ENCODE data around the gene SMAD4. TPM values are rescaled to one million over a fixed set of nuclear protein-coding genes. Genes with fewer than 3 reads are reported as not detected.

SMAD4 gene
- total and polyA plus RNA-seq, 2 of the 13 experiments (the other 11 are each of a cell fraction or from before 2014, with no cell fraction given): 70.2 to 72.0 TPM

DNA sequence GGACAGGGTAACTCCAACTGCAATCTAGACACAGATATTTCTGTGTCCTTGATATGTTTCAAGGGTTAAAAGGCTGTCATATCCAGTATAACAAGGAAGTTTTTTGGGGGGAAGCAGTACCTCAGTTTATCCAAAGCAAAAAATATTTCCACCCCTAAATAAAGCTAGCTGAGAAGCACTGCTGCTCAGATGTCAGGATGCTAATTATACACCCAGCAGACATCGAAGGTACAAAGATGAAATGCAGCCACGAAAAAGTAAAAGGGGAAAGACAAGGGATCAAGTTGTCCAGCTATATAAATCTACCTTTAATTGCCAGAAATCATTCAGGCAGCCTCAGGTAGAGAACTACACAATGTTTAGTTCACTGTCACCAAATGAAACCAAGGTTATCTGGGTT is 36.0 kb upstream of the SMAD4 start:
- TF ChIP-seq, protein P1, sequence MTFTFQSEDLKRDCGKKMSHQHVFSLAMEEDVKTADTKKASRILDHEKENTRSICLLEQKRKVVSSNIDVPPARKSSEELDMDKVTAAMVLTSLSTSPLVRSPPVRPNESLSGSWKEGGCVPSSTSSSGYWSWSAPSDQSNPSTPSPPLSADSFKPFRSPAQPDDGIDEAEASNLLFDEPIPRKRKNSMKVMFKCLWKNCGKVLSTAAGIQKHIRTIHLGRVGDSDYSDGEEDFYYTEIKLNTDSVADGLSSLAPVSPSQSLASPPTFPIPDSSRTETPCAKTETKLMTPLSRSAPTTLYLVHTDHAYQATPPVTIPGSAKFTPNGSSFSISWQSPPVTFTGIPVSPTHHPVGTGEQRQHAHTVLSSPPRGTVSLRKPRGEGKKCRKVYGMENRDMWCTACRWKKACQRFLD (CRISPR knock-in tag; IDR thresholded peaks at IDR 0.05; ENCODE audit: borderline replicate concordance): no peak
- TF ChIP-seq SIN3A (IDR thresholded peaks at IDR 0.05; ENCODE audit: borderline replicate concordance, low read depth, low read length): no peak
- TF ChIP-seq, protein P2, sequence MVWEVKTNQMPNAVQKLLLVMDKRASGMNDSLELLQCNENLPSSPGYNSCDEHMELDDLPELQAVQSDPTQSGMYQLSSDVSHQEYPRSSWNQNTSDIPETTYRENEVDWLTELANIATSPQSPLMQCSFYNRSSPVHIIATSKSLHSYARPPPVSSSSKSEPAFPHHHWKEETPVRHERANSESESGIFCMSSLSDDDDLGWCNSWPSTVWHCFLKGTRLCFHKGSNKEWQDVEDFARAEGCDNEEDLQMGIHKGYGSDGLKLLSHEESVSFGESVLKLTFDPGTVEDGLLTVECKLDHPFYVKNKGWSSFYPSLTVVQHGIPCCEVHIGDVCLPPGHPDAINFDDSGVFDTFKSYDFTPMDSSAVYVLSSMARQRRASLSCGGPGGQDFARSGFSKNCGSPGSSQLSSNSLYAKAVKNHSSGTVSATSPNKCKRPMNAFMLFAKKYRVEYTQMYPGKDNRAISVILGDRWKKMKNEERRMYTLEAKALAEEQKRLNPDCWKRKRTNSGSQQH (CRISPR knock-in tag; IDR thresholded peaks at IDR 0.05; ENCODE audit: low read depth): no peak
- TF ChIP-seq, protein P3, sequence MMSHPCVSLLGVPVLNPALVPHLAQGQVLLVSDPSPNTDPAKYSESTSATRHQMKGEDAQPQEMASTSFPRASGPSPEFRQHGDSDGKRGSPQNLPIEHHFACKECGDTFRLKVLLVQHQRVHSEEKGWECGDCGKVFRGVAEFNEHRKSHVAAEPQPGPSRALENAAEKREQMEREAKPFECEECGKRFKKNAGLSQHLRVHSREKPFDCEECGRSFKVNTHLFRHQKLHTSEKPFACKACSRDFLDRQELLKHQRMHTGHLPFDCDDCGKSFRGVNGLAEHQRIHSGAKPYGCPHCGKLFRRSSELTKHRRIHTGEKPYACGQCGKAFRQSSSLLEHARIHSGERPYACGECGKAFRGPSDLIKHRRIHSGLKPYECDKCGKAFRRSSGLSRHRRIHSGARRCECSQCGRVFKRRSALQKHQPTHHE (CRISPR knock-in tag; IDR thresholded peaks at IDR 0.05; ENCODE audit: borderline replicate concordance): no peak
- TF ChIP-seq, protein P4, sequence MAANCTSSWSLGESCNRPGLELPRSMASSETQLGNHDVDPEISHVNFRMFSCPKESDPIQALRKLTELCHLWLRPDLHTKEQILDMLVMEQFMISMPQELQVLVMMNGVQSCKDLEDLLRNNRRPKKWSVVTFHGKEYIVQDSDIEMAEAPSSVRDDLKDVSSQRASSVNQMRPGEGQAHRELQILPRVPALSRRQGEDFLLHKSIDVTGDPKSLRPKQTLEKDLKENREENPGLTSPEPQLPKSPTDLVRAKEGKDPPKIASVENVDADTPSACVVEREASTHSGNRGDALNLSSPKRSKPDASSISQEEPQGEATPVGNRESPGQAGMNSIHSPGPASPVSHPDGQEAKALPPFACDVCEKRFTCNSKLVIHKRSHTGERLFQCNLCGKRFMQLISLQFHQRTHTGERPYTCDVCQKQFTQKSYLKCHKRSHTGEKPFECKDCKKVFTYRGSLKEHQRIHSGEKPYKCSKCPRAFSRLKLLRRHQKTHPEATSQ (CRISPR knock-in tag; IDR thresholded peaks at IDR 0.05; ENCODE audit: borderline replicate concordance): no peak
- TF ChIP-seq, protein P5, sequence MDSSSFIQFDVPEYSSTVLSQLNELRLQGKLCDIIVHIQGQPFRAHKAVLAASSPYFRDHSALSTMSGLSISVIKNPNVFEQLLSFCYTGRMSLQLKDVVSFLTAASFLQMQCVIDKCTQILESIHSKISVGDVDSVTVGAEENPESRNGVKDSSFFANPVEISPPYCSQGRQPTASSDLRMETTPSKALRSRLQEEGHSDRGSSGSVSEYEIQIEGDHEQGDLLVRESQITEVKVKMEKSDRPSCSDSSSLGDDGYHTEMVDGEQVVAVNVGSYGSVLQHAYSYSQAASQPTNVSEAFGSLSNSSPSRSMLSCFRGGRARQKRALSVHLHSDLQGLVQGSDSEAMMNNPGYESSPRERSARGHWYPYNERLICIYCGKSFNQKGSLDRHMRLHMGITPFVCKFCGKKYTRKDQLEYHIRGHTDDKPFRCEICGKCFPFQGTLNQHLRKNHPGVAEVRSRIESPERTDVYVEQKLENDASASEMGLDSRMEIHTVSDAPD (CRISPR knock-in tag; IDR thresholded peaks at IDR 0.05): no peak
- TF ChIP-seq, protein P6, sequence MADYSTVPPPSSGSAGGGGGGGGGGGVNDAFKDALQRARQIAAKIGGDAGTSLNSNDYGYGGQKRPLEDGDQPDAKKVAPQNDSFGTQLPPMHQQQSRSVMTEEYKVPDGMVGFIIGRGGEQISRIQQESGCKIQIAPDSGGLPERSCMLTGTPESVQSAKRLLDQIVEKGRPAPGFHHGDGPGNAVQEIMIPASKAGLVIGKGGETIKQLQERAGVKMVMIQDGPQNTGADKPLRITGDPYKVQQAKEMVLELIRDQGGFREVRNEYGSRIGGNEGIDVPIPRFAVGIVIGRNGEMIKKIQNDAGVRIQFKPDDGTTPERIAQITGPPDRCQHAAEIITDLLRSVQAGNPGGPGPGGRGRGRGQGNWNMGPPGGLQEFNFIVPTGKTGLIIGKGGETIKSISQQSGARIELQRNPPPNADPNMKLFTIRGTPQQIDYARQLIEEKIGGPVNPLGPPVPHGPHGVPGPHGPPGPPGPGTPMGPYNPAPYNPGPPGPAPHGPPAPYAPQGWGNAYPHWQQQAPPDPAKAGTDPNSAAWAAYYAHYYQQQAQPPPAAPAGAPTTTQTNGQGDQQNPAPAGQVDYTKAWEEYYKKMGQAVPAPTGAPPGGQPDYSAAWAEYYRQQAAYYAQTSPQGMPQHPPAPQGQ (CRISPR knock-in tag; IDR thresholded peaks at IDR 0.05; ENCODE audit: borderline replicate concordance): no peak
- TF ChIP-seq, protein P7, sequence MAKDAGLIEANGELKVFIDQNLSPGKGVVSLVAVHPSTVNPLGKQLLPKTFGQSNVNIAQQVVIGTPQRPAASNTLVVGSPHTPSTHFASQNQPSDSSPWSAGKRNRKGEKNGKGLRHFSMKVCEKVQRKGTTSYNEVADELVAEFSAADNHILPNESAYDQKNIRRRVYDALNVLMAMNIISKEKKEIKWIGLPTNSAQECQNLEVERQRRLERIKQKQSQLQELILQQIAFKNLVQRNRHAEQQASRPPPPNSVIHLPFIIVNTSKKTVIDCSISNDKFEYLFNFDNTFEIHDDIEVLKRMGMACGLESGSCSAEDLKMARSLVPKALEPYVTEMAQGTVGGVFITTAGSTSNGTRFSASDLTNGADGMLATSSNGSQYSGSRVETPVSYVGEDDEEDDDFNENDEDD (CRISPR knock-in tag; IDR thresholded peaks at IDR 0.05; ENCODE audit: borderline replicate concordance): no peak
- Histone ChIP-seq H3K79me2 (ENCODE audit: insufficient read depth, low read length) (no peaks in the 10 kb centered on the region), H3K4me3 (replicated peaks in 1 of 3; ENCODE audit: insufficient read depth in 1 of 3, low read depth in 2 of 3, low read length in 3 of 3) (no peak overlapping the region), H2AFZ (ENCODE audit: low read length) (no peak overlapping the region), H3K4me2 (ENCODE audit: low read depth, low read length) (no peak overlapping the region), H3K27me3 (ENCODE audit: control insufficient read depth in 1 of 2, insufficient read depth in 2 of 2, low read length in 2 of 2) (no peaks in the 10 kb centered on the region), H3K9ac (ENCODE audit: insufficient read depth, low read depth, low read length) (no peak overlapping the region), H3K27ac (ENCODE audit: extremely low read length, insufficient read depth, low read length) (no peak overlapping the region), H4K20me1 (ENCODE audit: insufficient read depth, low read length) (no peaks in the 10 kb centered on the region), H3K36me3 (replicated peaks in 1 of 2; ENCODE audit: control insufficient read depth in 1 of 2, insufficient read depth in 2 of 2, low read length in 2 of 2) (no peaks in the 10 kb centered on the region), H3K9me3 (ENCODE audit: low read length) (no peaks in the 10 kb centered on the region), H3K4me1 (ENCODE audit: insufficient read depth, low read length) (peaks cover 12% of the 10 kb centered on the region)
- POLR2A ChIA-PET: no interaction called here
- intact Hi-C loops (cut with micrococcal nuclease; ENCODE audit: unreplicated experiment) (no loop called here), in situ Hi-C loops (cut with HindIII; ENCODE audit: extremely low pct_ligation_motif_present, low pct_unique_long_range_greater_than_20kb) (no loop called here)
- ATAC-seq (no peak), FAIRE-seq (no peak), DNase-seq (ENCODE audit: low spot score) (no peak)
- no TSS peak for BruUV-seq (replicated peaks)
- WGBS (ENCODE audit: low lambda C conversion rate): 14% methylated on average over 2 of the region's 2 CpGs
- CTCF ChIA-PET (ENCODE audit: low intra/inter-chr PET ratio, low total read pairs): no interaction called here
